ENCODE measurements around the gene NELL1.

NELL1 gene

DNA sequence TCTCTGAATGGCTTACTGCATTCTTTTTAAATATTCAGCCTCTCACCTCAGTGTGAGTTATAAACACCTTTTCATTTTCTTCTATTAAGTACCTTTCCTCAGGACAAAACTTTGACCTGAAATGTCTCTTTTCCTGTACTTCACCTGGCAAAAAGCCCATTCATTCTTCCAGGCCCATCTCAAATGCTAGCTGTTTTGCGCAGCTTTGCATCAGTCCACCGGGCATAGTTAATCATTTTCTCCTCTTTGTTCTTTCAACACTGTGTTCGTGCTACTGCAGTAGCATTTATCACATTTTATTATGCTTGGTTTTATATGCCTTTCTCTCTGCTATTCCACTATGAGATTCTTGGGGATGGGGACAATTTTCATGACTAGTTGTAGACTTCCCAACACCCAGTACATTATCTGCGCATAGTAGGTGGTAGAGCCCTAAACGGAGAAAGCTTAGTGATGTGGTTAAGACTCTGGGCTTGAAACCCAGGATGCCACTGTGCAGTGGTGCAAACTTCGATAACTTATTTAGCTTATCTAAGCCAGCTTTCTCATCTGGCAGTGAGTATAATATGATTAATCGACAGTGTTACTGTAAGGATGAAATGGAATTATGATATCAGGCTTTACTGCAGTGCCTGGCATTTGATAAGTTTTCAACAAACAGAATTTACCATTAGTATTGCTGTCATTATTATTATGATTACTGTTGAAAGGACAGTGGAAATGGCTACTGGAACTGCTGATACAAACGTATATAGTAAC is 695.7 kb downstream of the NELL1 start:
- ATAC-seq (ENCODE audit: insufficient read depth, low read depth) (no peak), DNase-seq (no peak)
- Histone ChIP-seq H3K4me2 (ENCODE audit: insufficient read depth, low read length) (no peak overlapping the region), H3K79me2 (ENCODE audit: insufficient read depth, low read length) (no peaks in the 10 kb centered on the region), H3K27ac (ENCODE audit: low read length) (no peak overlapping the region), H4K20me1 (ENCODE audit: insufficient read depth, low read length) (no peaks in the 10 kb centered on the region), H3K9me3 (ENCODE audit: insufficient read depth, low read length, severe bottlenecking) (no peaks in the 10 kb centered on the region), H3K4me1 (ENCODE audit: insufficient read depth, low read length) (no peaks in the 10 kb centered on the region), H3K27me3 (ENCODE audit: insufficient read depth, low read length, poor library complexity) (no peaks in the 10 kb centered on the region), H2AFZ (ENCODE audit: low read depth, low read length) (no peak overlapping the region), H3K4me3 (ENCODE audit: low read depth in 1 of 2, low read length in 2 of 2) (no peak overlapping the region), H3K9ac (ENCODE audit: low read depth, low read length) (no peak overlapping the region), H3K36me3 (ENCODE audit: insufficient read depth, low read length) (no peaks in the 10 kb centered on the region)
- TF ChIP-seq, protein P1, sequence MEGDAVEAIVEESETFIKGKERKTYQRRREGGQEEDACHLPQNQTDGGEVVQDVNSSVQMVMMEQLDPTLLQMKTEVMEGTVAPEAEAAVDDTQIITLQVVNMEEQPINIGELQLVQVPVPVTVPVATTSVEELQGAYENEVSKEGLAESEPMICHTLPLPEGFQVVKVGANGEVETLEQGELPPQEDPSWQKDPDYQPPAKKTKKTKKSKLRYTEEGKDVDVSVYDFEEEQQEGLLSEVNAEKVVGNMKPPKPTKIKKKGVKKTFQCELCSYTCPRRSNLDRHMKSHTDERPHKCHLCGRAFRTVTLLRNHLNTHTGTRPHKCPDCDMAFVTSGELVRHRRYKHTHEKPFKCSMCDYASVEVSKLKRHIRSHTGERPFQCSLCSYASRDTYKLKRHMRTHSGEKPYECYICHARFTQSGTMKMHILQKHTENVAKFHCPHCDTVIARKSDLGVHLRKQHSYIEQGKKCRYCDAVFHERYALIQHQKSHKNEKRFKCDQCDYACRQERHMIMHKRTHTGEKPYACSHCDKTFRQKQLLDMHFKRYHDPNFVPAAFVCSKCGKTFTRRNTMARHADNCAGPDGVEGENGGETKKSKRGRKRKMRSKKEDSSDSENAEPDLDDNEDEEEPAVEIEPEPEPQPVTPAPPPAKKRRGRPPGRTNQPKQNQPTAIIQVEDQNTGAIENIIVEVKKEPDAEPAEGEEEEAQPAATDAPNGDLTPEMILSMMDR (IDR thresholded peaks at IDR 0.05; ENCODE audit: borderline replicate concordance, extremely low read depth, low read length, poor library complexity, severe bottlenecking), result no peak
- TF ChIP-seq EZH2 (IDR thresholded peaks at IDR 0.05; ENCODE audit: borderline replicate concordance, low read depth, low read length, severe bottlenecking), result no peak

DNA sequence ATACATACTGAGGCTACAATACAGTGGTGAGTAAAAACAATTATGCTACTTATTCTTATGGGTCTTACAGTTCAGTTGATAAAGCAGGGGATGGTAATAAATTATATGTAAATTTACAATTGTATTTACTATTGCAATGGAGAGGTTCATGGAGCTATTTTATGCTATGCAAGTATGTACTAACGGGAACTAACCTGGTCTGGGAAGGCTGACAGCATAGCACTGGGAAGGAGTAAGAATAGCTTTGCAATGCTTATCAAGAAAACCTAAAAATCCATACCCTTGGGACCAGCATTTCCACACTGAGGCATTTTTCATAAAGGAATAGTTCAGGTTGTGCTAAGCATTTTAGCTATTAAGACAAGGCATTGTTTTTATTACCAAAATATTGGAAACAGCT is 700.6 kb downstream of the NELL1 start:
- no peak overlapping the region for H3K4me2 ChIP-seq (ENCODE audit: insufficient read depth, low read length)
- H3K4me1 ChIP-seq (ENCODE audit: insufficient read depth, low read length), result no peaks in the 10 kb centered on the region
- no peak overlapping the region for H3K4me3 ChIP-seq (ENCODE audit: low read depth in 1 of 2, low read length in 2 of 2)
- ATAC-seq (ENCODE audit: insufficient read depth, low read depth), result no peak
- no peak overlapping the region for H3K9ac ChIP-seq (ENCODE audit: low read depth, low read length)
- TF ChIP-seq, protein P1 (IDR thresholded peaks at IDR 0.05; ENCODE audit: borderline replicate concordance, extremely low read depth, low read length, poor library complexity, severe bottlenecking), result no peak
- TF ChIP-seq EZH2 (IDR thresholded peaks at IDR 0.05; ENCODE audit: borderline replicate concordance, low read depth, low read length, severe bottlenecking), result no peak
- DNase-seq, result no peak
- no peaks in the 10 kb centered on the region for H3K27me3 ChIP-seq (ENCODE audit: insufficient read depth, low read length, poor library complexity)
- H3K27ac ChIP-seq (ENCODE audit: low read length), result no peak overlapping the region
- H3K79me2 ChIP-seq (ENCODE audit: insufficient read depth, low read length), result no peaks in the 10 kb centered on the region
- no peak overlapping the region for H2AFZ ChIP-seq (ENCODE audit: low read depth, low read length)
- no peaks in the 10 kb centered on the region for H4K20me1 ChIP-seq (ENCODE audit: insufficient read depth, low read length)
- no peaks in the 10 kb centered on the region for H3K9me3 ChIP-seq (ENCODE audit: insufficient read depth, low read length, severe bottlenecking)
- H3K36me3 ChIP-seq (ENCODE audit: insufficient read depth, low read length), result no peaks in the 10 kb centered on the region

DNA sequence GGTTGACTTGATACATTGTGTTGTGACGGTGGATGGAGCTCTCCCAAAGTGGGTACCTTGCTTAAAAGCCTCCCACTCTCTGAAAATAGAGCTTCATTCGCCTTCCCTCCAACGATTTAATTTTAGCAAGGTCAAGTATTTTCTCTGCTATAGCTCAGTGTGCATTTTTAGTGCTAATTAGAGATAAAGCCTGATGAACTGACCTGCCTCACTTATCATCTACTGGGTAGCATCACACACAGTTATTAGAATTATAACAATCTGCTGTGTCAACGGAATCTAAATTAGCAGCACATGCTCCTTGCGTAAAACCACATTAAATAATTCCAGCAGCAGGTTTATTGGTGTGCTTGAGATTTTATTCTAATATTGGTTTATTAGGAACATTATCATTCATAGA is 701.7 kb downstream of the NELL1 start:
- H3K27me3 ChIP-seq (ENCODE audit: insufficient read depth, low read length, poor library complexity), result no peaks in the 10 kb centered on the region
- no peak overlapping the region for H3K9ac ChIP-seq (ENCODE audit: low read depth, low read length)
- ATAC-seq (ENCODE audit: insufficient read depth, low read depth) (no peak), DNase-seq (no peak)
- H3K36me3 ChIP-seq (ENCODE audit: insufficient read depth, low read length), result no peaks in the 10 kb centered on the region
- H3K4me1 ChIP-seq (ENCODE audit: insufficient read depth, low read length), result no peaks in the 10 kb centered on the region
- H3K4me3 ChIP-seq (ENCODE audit: low read depth in 1 of 2, low read length in 2 of 2), result no peak overlapping the region
- no peak overlapping the region for H2AFZ ChIP-seq (ENCODE audit: low read depth, low read length)
- H3K4me2 ChIP-seq (ENCODE audit: insufficient read depth, low read length), result no peak overlapping the region
- no peak overlapping the region for H3K27ac ChIP-seq (ENCODE audit: low read length)
- H3K9me3 ChIP-seq (ENCODE audit: insufficient read depth, low read length, severe bottlenecking), result no peaks in the 10 kb centered on the region
- H3K79me2 ChIP-seq (ENCODE audit: insufficient read depth, low read length), result no peaks in the 10 kb centered on the region
- no peaks in the 10 kb centered on the region for H4K20me1 ChIP-seq (ENCODE audit: insufficient read depth, low read length)
- TF ChIP-seq, protein P1 (IDR thresholded peaks at IDR 0.05; ENCODE audit: borderline replicate concordance, extremely low read depth, low read length, poor library complexity, severe bottlenecking), result no peak
- no peak for TF ChIP-seq EZH2 (IDR thresholded peaks at IDR 0.05; ENCODE audit: borderline replicate concordance, low read depth, low read length, severe bottlenecking)
